ENCODE results near the gene MZT2B. TPM values are rescaled to one million over a fixed set of nuclear protein-coding genes. Genes with fewer than 3 reads are reported as not detected.
"Not testable (repeated sequence)": the region's sequence is repeated elsewhere in the genome, so short reads cannot be mapped to it uniquely, and the experiment has no call there.

The MZT2B gene
- polyA plus RNA-seq, 12 donors, result 61.5 to 155 (median 94.9) TPM; not detected in 1

GRCh38 chr2:130195089-130195635, 13.1 kb downstream of the MZT2B start:
- DNase-seq, result not testable (repeated sequence)

DNA sequence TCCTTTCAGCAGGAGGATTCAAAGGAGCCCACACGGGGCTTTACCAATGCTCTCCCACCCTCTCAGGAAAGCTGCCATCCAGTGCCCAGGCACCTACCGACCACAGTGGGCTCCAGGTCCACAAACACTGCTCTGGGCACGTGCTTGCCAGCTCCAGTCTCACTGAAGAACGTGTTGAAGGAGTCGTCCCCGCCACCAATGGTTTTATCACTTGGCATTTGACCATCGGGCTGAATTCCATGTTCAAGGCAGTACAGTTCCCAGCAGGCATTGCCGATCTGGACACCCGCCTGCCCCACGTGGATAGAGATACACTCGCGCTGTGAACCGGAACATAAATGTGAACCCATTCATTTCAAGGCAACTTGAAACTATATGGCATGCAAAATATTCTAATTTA, 14.0 kb downstream of the MZT2B start:
- not testable (repeated sequence) for DNase-seq

- DNase-seq, result no peak
Observed at GRCh38 chr2:130198343-130198742, 16.3 kb downstream of the MZT2B start, which contains the start of gene TUBA3E. Gene TUBA3E (minus strand): TSS chr2:130198439. CDS start chr2:130198360, 79 bp downstream.

GRCh38 chr2:130202518-130202917, 20.5 kb downstream of the MZT2B start:
- not testable (repeated sequence) for DNase-seq

DNA sequence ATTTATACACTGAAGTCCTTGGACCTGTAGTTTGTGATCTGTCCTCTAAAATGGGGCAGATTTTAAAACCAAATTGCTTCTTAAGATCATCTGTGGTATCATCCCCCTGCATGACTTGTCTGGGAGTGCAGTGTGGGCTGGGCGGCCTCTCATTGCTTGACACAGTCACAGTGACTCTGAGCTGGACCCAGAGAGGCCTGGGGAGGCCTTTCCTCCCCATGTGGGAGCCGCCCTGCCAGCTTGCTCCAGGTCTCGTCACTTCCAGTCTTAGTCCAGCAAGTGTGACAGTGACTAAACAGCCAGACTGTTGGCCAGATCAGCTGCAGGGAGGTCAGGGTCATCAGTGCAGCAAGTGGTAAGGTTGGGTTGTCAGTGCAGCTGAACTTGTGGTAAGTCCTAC, 21.1 kb downstream of the MZT2B start:
- not testable (repeated sequence) for DNase-seq

- not testable (repeated sequence) for DNase-seq
Observed at GRCh38 chr2:130207051-130207450, 25.0 kb downstream of the MZT2B start.

GRCh38 chr2:130219147-130219546, 37.1 kb downstream of the MZT2B start:
- DNase-seq, result not testable (repeated sequence)

DNA sequence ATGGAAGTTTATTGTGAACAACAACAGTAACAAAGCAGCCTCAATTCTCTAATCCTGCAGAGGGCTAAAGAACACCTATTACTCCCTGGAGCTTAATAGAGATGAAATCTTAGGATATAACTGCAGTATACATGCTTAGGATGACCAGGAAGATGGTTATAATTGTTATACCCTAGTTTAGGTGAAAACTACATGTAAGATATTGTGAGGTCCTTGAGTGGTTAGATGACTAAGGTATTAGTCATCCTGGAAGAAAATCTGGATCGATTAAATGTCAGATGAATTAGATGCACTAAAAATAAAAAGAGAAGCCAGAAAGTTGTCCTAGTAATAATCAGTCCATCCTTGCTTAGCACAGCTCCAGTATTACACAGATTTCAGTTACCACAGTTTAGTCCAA, 38.4 kb downstream of the MZT2B start:
- DNase-seq, result not testable (repeated sequence)

DNA sequence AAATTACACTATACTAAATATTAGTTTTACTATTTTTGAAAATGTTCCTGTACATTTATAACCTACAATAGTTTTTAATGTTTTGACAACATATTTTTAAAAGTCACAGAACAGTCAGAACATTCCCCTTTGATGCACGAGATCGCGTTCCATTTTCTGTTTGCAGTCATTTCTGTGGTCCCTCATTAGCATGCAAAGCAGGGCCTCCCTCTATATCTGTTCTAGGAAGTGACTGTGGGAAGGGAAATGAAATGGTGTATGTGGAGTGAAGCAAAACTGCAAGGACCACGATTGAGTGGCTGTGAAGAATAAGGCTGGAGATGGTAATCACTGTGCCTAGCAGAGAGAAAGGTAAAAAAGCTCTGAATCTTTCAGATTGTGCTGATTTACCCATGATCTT, 40.5 kb downstream of the MZT2B start:
- not testable (repeated sequence) for DNase-seq

DNA sequence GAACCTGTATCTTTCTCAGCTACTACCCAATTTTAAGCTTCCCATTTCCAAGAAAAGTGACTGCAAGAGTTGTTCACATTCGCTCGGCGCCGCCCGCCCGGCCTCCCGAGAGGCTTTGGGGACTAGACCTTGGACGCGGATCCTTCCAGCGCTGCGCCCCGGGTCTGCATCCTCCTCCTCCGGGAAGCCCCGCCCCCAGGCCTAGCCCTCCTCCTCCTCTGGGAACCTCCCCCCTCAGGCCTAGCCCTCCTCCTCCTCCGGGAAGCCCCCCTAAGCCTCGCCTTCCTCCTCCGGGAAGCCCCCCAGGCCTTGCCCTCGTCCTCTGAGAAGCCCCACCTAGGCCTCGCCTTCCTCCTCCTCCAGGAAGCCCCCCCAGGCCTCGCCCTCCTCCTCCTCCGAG, 45.9 kb downstream of the MZT2B start:
- not testable (repeated sequence) for DNase-seq

DNA sequence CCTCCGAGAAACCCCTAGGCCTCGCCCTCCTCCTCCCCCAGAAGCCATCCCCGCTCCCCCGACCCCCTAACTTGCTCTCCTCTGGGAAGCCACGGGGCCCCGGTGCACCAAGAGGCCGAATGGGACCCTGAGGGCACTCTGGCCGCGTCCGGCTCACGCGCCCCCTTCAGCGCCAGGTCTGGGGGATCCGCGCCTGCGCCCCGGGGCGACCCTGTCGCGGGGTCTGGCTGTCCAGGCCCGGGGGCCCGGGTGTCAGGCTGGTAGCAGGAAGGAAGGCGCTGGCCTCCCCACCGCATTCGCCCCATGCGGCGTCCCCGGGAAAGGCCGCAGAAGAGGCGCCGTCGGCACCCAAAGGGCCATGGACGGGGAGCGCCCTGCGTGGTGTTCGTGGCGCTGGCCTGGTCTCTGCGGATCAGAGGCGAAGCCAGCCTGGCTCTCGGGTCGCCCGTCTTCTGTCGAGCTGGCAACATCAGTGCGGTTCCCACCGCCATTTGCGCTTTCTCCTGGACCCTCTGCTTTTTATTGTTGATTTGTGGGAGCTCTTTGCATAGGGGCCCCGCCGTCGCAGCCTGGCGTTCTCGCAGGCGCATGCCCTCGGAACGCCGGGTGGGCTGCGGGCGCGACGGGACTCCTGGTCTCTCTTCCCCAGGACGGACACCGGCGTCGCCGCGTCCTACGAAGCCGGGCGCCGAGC, 46.6 kb downstream of the MZT2B start:
- not testable (repeated sequence) for DNase-seq

- DNase-seq, result not testable (repeated sequence)
Observed at GRCh38 chr2:130229161-130229510, 47.1 kb downstream of the MZT2B start.

- not testable (repeated sequence) for DNase-seq
Observed at GRCh38 chr2:130230376-130230775, 48.3 kb downstream of the MZT2B start.

- not testable (repeated sequence) for DNase-seq
Observed at GRCh38 chr2:130230907-130231306, 48.8 kb downstream of the MZT2B start.

DNA sequence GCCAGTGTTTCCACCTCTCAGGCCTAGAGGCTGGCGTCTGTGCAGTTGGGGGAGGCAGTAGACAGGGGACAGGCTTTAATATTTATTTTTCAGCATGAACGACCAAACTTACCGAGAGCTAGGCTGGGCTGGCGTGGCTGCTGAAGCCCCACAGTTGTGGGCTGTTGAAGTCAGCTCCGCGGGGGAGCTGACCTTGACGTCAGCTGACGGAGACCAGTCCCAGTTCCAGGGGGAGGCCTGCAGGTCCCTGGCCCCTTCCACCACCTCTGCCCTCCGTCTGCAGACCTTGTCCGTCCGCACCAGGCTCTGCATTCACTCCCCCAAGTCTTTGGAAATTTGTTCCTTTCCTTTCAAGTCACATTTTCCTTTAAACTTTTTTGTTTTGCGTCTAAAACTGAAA, 49.6 kb downstream of the MZT2B start:
- no peak for DNase-seq

DNA sequence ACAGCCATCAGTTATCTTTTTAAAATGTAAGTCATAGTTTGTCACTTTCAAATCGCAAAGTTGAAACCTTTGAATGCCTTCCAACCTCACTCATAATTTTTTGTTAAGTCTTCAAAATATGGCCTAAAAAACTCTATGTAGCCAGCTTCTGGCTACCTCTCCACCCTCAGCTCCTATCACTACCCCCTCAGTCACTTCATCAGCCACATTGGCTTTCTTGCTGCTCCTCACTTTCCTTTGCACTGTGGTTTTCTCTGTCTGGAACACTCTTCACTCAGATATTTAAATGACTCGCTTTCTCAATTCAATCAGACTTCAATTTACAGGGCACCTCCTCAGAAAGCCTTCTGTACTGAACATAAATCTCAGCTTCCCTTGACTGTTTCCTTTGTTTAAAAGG, 51.0 kb downstream of the MZT2B start:
- not testable (repeated sequence) for DNase-seq

DNA sequence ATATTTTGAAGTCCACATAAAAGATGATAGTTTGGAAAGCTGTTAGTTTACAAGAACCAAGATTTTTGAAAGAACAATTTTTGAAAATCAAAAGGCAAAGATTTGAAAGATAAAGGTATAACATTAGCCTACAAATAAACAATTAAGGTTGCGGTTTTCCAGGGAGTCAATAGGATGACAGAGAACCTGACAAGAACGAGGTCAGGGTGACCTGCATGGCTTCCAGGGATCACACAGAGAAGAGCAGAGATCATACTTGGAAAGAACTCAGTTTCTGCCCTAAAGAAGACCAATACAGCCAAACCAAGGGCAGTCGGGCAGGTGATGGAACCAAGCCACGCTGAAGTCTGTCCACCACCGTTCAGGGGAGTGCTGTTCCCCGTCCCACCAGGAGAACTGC, 57.5 kb downstream of the MZT2B start:
- not testable (repeated sequence) for DNase-seq

Other genes starting within 250 kb of the MZT2B start
- gene RAB6C, start 202.6 kb upstream of the MZT2B start, polyA plus RNA-seq (ENCODE audit: insufficient read length in 12 of 12), result 1 to 10 TPM in 1 of 12 donors, under 1 TPM in 9, not detected in 2; 0.24 to 1.2 (median 0.66) TPM
- gene POTEF, start 53.0 kb upstream of the MZT2B start, polyA plus RNA-seq (ENCODE audit: insufficient read length in 12 of 12), result under 1 TPM in 5 of 12 donors, not detected in 7; 0.06 to 0.30 (median 0.11) TPM
- gene CCDC74B, start 37.1 kb upstream of the MZT2B start, polyA plus RNA-seq (ENCODE audit: insufficient read length in 12 of 12), result 1 to 10 TPM in 6 of 12 donors, under 1 TPM in 4, not detected in 2; 0.45 to 5.2 (median 1.2) TPM
- 10 to 100 TPM in 11 of 12 donors, not detected in 1; 34.4 to 63.5 (median 36.8) TPM for gene SMPD4, start 660 bp upstream of the MZT2B start, polyA plus RNA-seq (ENCODE audit: insufficient read length in 12 of 12)
- gene TUBA3E, start 16.2 kb downstream of the MZT2B start, polyA plus RNA-seq (ENCODE audit: insufficient read length in 12 of 12), result under 1 TPM in 1 of 12 donors, not detected in 11; 0.25 TPM
- 10 to 100 TPM in 11 of 12 donors, not detected in 1; 34.0 to 60.2 (median 38.5) TPM for gene IMP4, start 160.6 kb downstream of the MZT2B start, polyA plus RNA-seq (ENCODE audit: insufficient read length in 12 of 12)
- gene PTPN18, start 173.8 kb downstream of the MZT2B start, polyA plus RNA-seq (ENCODE audit: insufficient read length in 12 of 12), result 10 to 100 TPM in 11 of 12 donors, not detected in 1; 15.4 to 41.5 (median 18.8) TPM

Data from muscle of arm (tissue), 12 donors.